GM21528 (cell line): ENCODE data around the gene HDAC10.

Source experiments
- ATAC-seq: cut with Tn5 transposase; IDR thresholded peaks from one replicate; pipeline ENCODE4 v1.9.1; 2021; ENCODE audit warnings: mild to moderate bottlenecking, moderate library complexity; ENCODE audit not compliant: unreplicated experiment, low FRiP score

HDAC10 gene

GRCh38 chr22:50244420-50245213 lies 6.4 kb downstream of the HDAC10 start, which contains the start of gene TUBGCP6:
TUBGCP6 (minus strand) TSS chr22:50245023; CDS start chr22:50244459, 564 bp downstream.
- peak; percentile 67 for ATAC-seq

- ATAC-seq, result no peak
These were observed 7.2 kb downstream of the HDAC10 start for GRCh38 chr22:50243685-50244419.

GRCh38 chr22:50242406-50242949 lies 8.6 kb downstream of the HDAC10 start:
- ATAC-seq, result no peak

- no peak for ATAC-seq
These were observed 12.3 kb downstream of the HDAC10 start for GRCh38 chr22:50238755-50239154.

- no peak for ATAC-seq
These were observed 14.2 kb downstream of the HDAC10 start for GRCh38 chr22:50236731-50237409.

DNA sequence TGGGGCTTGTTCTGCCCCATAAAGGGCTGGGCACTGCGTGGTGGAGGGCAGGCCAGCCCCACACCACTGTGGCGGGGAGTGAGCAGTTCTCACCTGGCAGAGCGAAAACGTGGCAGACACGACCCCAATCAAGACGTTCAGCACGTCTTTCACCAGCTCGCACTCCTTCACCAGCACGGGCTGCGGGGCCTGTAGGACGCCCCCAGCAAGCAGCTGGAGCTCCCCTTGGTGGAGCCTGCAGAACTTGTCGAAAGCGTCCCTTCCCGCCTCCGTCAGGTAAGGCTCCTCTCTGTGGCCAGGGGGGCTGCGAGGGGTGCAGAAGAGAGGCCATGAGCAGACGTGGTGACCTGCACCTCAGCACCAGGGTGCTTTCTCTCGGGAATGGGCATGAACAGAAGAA lies 17.8 kb downstream of the HDAC10 start:
- ATAC-seq, result no peak

- ATAC-seq, result no peak
These were observed 18.4 kb downstream of the HDAC10 start for GRCh38 chr22:50232481-50233151.

GRCh38 chr22:50229370-50229769 lies 21.7 kb downstream of the HDAC10 start:
- ATAC-seq, result no peak

DNA sequence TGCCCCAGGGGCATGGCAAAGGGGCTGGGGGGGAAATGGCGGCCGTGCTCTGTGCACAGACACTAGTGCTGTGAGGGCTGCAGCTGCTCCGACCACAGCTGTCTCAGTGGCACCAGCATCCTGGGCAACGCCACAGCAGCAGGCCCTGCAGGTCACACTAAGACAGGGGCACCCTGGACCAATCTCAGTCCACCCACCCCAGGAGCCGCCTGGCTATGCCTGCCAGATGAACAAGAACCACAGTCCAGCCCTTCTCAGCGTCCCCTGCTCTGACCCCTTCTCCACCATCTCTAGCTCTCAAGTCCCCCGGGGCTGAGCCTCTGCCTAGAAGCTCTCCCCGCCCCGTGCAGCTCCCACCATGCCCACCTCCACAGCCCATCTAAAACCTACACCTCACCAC lies 22.7 kb downstream of the HDAC10 start:
- no peak for ATAC-seq

- ATAC-seq, result no peak
These were observed 23.4 kb downstream of the HDAC10 start for GRCh38 chr22:50227579-50228215.

DNA sequence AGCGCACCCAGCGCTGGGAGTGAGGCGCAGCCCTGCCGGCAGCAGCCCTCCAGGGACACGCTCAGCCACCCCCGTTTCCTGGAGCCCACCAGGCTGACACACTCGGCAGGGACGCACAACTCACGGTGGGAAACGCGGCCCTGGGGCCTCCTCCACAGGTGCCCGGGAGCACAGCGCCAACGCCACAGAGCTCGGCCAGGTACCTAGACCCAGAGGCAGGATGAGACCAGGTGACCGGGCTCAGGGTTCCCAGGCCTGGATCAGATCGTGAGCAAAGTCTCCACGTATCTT lies 24.2 kb downstream of the HDAC10 start:
- ATAC-seq, result no peak

DNA sequence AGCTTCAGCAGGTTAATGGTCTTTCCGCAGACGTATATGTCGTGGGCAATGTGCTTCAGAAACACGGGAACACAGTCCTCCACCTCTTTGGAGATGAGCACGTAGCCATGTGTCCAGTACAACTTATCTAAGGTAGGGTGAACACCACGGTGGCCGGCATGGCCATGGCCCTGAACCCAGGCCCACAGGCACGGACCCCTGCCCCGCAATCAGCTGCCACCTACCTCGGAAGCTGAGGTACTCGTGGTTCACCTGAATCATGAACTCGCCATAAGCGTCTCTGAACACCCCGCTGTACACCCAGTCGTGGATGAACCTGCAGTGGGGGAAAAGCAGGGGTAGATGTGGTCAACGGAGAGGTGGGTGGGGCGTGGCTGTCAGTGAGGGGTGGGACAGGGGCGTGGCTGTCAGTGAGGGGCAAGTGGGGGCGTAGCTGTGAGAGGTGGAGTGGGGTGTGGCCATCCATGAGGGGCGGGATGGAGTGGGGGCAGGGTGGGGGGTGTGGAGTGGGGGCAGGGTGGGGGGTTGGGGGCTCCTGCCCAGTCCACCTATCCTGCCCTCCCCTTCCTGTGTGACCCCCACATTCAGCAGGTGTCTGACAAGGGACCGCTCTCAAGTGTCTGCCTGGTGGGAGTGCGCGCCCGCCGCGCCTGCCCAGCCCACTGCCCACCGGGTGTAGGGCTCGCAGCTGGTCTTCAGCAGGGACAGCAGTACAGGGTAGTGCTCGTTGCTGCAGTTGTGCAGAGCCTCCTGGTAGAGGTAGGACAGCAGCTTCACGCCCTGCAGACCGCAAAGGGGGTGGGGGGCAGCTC lies 24.8 kb downstream of the HDAC10 start:
- ATAC-seq, result no peak

DNA sequence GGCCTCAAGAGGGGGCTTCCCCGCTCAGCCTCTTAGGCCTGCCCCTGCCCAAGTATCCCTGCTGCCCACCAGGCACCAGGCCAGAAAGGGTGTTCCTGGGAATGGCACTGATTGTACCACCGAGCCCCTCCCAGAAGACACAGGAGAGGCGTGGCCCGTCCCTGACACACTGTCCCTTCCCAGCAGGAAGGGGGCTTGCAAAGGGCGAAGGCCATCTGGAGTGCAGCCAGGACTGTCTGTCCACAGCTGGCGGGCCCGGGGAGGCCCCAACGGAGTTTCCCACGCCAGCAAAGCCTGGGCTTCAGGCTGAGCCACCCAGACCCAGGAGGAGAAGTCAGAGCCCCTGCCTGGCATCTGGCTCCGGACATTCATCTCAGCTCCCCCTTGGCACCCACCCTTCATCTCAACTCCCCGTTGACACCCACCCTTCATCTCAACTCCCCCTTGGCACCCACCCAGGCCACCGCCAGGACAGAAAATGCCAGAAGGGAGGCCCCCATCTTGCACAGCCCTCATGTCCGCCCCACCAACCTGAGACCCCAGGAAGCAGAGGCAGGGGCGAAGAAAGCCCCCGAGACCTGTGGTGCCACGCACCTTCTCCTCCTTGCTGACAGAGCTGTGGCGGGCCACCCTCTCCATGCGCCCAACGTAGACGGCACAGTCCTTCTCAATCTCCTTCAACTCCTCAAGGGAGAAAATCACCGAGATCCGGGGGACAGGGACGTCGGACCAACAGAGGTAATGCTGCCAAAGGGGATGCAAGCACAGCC lies 25.7 kb downstream of the HDAC10 start:
- no peak for ATAC-seq

DNA sequence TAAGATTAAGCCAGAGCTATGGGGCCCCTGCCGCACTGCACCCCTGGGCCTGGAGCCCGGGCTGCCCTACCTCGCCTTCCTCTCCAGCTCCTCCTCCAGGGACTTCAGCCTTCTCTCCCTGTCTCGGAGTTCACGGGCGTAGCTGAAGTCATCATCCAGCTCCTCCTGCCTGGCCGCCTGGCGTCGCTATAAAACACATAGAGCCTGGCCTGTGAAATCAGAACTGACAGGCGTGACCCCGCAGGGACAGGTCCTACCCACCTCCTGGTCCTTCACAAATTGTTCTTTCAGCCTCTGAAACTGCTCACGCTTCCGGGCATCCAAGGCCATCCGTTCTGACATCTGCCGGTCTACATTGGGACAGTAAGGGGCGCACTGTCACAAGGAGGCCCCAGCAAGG lies 27.0 kb downstream of the HDAC10 start:
- no peak for ATAC-seq

DNA sequence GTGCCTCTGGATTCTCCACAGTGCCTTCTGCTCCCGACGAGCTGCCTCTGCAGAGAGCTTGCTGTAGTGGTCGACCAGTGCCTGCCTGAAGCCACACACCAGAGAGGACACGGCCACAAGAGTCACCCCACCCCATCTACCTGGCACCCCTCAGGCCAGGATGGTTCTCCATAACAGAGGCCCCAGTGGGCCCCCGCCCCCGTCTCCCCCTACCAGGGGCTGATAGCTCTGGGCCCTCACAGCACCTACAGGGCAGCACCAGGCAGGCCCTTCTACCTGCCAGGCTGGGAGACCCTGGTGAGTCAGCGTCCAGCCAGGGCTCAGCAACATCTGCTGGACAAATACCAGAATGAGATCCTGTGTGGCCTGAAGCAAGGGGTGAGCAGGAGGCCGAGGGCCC lies 28.6 kb downstream of the HDAC10 start:
- ATAC-seq, result no peak

GRCh38 chr22:50221410-50222300 lies 29.4 kb downstream of the HDAC10 start:
- ATAC-seq, result no peak

DNA sequence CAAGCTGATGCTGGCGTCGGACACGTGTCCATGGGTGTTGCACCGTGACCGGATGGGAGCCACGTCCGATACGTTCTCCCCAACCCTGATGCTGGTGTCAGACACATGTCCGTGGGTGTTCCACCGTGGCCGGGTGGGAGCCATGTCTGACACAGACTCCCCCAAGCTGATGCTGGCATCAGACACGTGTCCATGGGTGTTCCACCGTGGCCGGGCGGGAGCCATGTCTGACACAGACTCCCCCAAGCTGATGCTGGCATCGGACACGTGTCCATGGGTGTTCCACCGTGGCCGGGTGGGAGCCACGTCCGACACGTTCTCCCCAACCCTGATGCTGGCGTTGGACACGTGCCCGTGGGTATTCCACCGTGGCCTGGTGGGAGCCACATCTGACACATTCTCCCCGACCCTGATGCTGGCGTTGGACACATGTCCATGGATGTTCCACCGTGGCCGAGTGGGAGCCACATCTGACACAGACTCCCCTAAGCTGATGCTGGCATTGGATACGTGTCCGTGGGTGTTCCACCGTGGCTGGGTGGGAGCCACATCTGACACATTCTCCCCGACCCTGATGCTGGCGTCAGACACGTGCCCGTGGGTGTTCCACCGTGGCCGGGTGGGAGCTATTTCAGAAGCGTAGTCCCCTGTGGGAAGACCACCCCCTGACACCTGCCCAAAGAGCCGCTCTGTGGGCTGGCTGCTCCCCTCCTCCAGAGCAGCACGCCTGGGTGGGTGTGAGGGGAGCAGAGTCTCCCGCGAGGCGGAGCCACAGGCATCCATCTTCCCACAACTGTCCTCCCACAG lies 30.3 kb downstream of the HDAC10 start:
- ATAC-seq, result no peak
